Right lobe of liver (tissue), 4 donors: Measurements from ENCODE around the gene JAK3.

ENCODE experiments used
- CTCF ChIP-seq, 4 donors: fragments of 200-600 bp in 3 of 4; fragments of 450-650 bp in 1 of 4; IDR thresholded peaks; one replicate each; pipeline versions ENCODE4 v1.5.1 to v1.8.0; 2016 to 2022; ENCODE audit warnings: antibody characterized with exemption in 4 of 4, mild to moderate bottlenecking in 2 of 4
- POLR2A ChIP-seq: fragments of 450-650 bp; IDR thresholded peaks from one replicate; pipeline ENCODE4 v1.6.1; 2017; ENCODE audit warnings: antibody characterized with exemption, mild to moderate bottlenecking
- donor health status: DM: no; HTN: no; CAD: no.
- donor health status: DM: no; HTN: no; CAD: no.
- donor health status: DM: no; HTN: yes; CAD: no.

- no peak for TF ChIP-seq CTCF (IDR thresholded peaks at IDR 0.05)
- TF ChIP-seq POLR2A = no peak
These were observed 17.0 kb downstream of the JAK3 start for GRCh38 chr19:17830567-17831418.
